WTC11 (cell line): ENCODE data around the gene SSTR5. TPM values are rescaled to one million over a fixed set of nuclear protein-coding genes. Genes with fewer than 3 reads are reported as not detected.
A peak's percentile ranks its signal among the peaks of the same experiment; 100 is the strongest.

Experiments
- ATAC-seq: fragments of 200-7000 bp; cut with Tn5 transposase; 2 replicates; pipeline ENCODE4 v1.10.0; 2021; ENCODE audit warnings: mild to moderate bottlenecking, moderate library complexity
- CTCF ChIA-PET: fragments of 300-600 bp; sonication (Branson Sonifier 250); formaldehyde crosslinking; loops from one replicate; lab custom pipeline; 2021; ENCODE audit warnings: antibody characterized with exemption; lab: Charles Lee
- POLR2A ChIA-PET: fragments of 350-600 bp; sonication (Branson Sonifier 250); formaldehyde crosslinking; loops from one replicate; lab custom pipeline; 2021; ENCODE audit warnings: antibody characterized with exemption; lab: Charles Lee
- DNase-seq: peaks from one replicate; pipeline ENCODE4 v3.0.0; 2021; ENCODE audit warnings: low spot score
- H3K27ac Mint-ChIP-seq: 2 replicates; pipeline ENCODE4 v1.8.0; 2021; ENCODE audit warnings: mixed read lengths
- H3K27me3 Mint-ChIP-seq: 2 replicates; pipeline ENCODE4 v1.8.0; 2021; ENCODE audit warnings: low read depth, mild to moderate bottlenecking, moderate library complexity, mixed read lengths
- H3K36me3 Mint-ChIP-seq: 2 replicates; pipeline ENCODE4 v1.8.0; 2021; ENCODE audit warnings: mixed read lengths
- H3K4me1 Mint-ChIP-seq: 2 replicates; pipeline ENCODE4 v1.8.0; 2022; ENCODE audit warnings: mixed read lengths
- H3K4me3 Mint-ChIP-seq: 2 replicates; pipeline ENCODE4 v1.8.0; 2021; ENCODE audit warnings: mild to moderate bottlenecking, moderate library complexity, mixed read lengths
- H3K9me3 Mint-ChIP-seq: 2 replicates; pipeline ENCODE4 v1.8.0; 2021; ENCODE audit warnings: mixed read lengths
- AR ChIP-seq: fragments of 250-450 bp; sonication (Bioruptor Pico); IDR thresholded peaks from 2 replicates; pipeline ENCODE4 v1.9.0; 2021; ENCODE audit warnings: mild to moderate bottlenecking
- ESRRA ChIP-seq: sonication (generic); formaldehyde crosslinking; IDR thresholded peaks from 2 replicates; pipeline ENCODE4 v1.8.1; 2022; ENCODE audit warnings: mild to moderate bottlenecking, missing genetic modification reagents, borderline replicate concordance
- ETV6 ChIP-seq: sonication (generic); formaldehyde crosslinking; IDR thresholded peaks from 2 replicates; pipeline ENCODE4 v1.8.1; 2022; ENCODE audit warnings: mild to moderate bottlenecking, missing genetic modification reagents
- PREB ChIP-seq: sonication (generic); formaldehyde crosslinking; IDR thresholded peaks from 2 replicates; pipeline ENCODE4 v1.8.1; 2022; ENCODE audit warnings: mild to moderate bottlenecking, missing genetic modification reagents, moderate library complexity, borderline replicate concordance
- ZNF423 ChIP-seq: fragments of 250-450 bp; sonication (Bioruptor Pico); IDR thresholded peaks from 2 replicates; pipeline ENCODE4 v2.1.2; 2022; ENCODE audit warnings: mild to moderate bottlenecking, moderate library complexity
- ZNF532 ChIP-seq: fragments of 250-450 bp; sonication (Bioruptor Pico); IDR thresholded peaks from 2 replicates; pipeline ENCODE4 v1.9.0; 2021; ENCODE audit warnings: mild to moderate bottlenecking, borderline replicate concordance
- ZSCAN18 ChIP-seq: fragments of 250-450 bp; sonication (Bioruptor Pico); IDR thresholded peaks from 2 replicates; pipeline ENCODE4 v2.1.2; 2022; ENCODE audit warnings: mild to moderate bottlenecking, moderate library complexity
- total RNA-seq: library from RNA; stranded (reverse); gene quantifications from 3 replicates; pipeline ENCODE4 v1.2.3, GENCODE V29; 2021

Gene SSTR5
- total RNA-seq, 1 experiment from 2014 or later = 0.61 TPM

- TF ChIP-seq ZNF532 = no peak
- TF ChIP-seq ETV6 (CRISPR knock-in tag) = no peak
- no peak for TF ChIP-seq ZSCAN18 (CRISPR knock-in tag)
- TF ChIP-seq AR = no peak
- TF ChIP-seq, all 79 proteins: peak for 0
- ChIA-PET CTCF (interaction anchor here (1.6 to 3.7 kb wide), 2 partner anchors 25 to 94 kb away, joined by 4 to 13 read pairs; no protein-coding TSS in a partner anchor), POLR2A (no interaction called here)
- H3K27me3 Mint-ChIP-seq = no peaks in the 10 kb centered on the region
- H3K9me3 Mint-ChIP-seq = no peaks in the 10 kb centered on the region
- ATAC-seq = no peak
- no peak for DNase-seq
- H3K4me1 Mint-ChIP-seq = no peaks in the 10 kb centered on the region
- H3K36me3 Mint-ChIP-seq = no peaks in the 10 kb centered on the region
- H3K27ac Mint-ChIP-seq = no peak overlapping the region
- no peak overlapping the region for H3K4me3 Mint-ChIP-seq
Observed at GRCh38 chr16:1099189-1100083, 26.9 kb downstream of the SSTR5 start.

DNA sequence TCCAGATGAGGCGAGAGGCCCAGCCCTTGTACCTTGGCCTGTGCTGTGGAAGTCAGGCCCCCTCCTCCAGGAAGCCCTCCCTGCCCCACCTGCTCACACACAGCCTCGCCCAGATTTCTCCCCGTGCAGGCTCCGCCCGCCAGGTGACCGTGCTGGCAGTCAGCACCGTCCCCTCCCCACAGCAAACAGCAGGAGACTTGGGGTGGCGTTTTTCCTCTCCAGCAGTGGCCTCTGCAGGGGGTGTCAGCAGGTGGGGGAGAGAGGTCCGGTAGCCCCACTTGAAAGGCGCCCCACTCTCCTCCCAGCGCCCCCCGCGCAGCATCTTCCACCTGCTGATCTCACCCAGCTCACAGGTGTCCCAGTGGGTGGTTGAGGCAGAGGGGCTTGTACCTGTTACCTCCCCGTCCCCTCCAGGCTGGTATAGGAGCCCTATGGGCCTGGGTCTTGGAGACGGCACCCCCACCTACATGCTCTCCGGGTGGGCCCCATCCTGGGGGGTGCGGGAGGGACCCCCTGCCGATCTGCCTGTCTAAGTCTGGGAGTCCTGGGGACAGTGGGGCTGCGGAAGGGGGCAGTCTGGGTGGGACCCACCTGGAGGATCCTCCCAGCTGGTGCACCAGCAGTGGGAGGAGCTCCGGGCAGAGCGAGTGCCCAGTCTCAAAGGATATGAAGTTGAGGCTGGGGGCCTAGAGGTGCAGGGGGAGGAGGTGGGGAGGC is 27.7 kb downstream of the SSTR5 start:
- Mint-ChIP-seq H3K4me1 (no peaks in the 10 kb centered on the region), H3K27me3 (no peaks in the 10 kb centered on the region), H3K36me3 (no peaks in the 10 kb centered on the region), H3K4me3 (no peak overlapping the region), H3K27ac (no peak overlapping the region), H3K9me3 (no peaks in the 10 kb centered on the region)
- no peak for DNase-seq
- peak; percentile 70 for TF ChIP-seq ZNF423 (CRISPR knock-in tag)
- no peak for TF ChIP-seq PREB (CRISPR knock-in tag)
- no peak for TF ChIP-seq ZNF532
- no peak for TF ChIP-seq ESRRA (CRISPR knock-in tag)
- ATAC-seq = no peak
- CTCF ChIA-PET = interaction anchor here (1.6 to 3.7 kb wide), 2 partner anchors 26 to 94 kb away, joined by 4 to 13 read pairs; no protein-coding TSS in a partner anchor
- POLR2A ChIA-PET = no interaction called here
